GM12878 (cell line): Measurements from ENCODE around the gene DPM2. TPM values are rescaled to one million over a fixed set of nuclear protein-coding genes. Genes with fewer than 3 reads are reported as not detected.

ENCODE experiments used
- BACH1 ChIP-seq: fragments of 450-650 bp; IDR thresholded peaks from 2 replicates; pipeline ENCODE4 v1.6.1; 2017; ENCODE audit warnings: mild to moderate bottlenecking, borderline replicate concordance
- GABPA ChIP-seq: IDR thresholded peaks from 2 replicates; pipeline ENCODE4 v1.6.1; 2014; ENCODE audit warnings: antibody characterized with exemption, low read depth, mild to moderate bottlenecking, inconsistent platforms
- IKZF1 ChIP-seq: fragments of 450-650 bp; conservative IDR thresholded peaks from 2 replicates; pipeline ENCODE4 v1.6.1; 2017; ENCODE audit warnings: antibody characterized with exemption, mild to moderate bottlenecking
- MTA2 ChIP-seq: fragments of 450-650 bp; IDR thresholded peaks from 2 replicates; pipeline ENCODE4 v1.6.1; 2016; ENCODE audit warnings: low read depth, mild to moderate bottlenecking, moderate library complexity
- NRF1 ChIP-seq: conservative IDR thresholded peaks from 2 replicates; pipeline ENCODE4 v1.6.1; 2011; ENCODE audit warnings: mild to moderate bottlenecking, low read depth, low read length, improper control_type of control experiment
- PBX3 ChIP-seq: IDR thresholded peaks from 2 replicates; pipeline ENCODE4 v1.6.1; 2011; ENCODE audit warnings: mild to moderate bottlenecking, low read depth, low read length, moderate library complexity; ENCODE audit not compliant: insufficient replicate concordance
- PRDM15 ChIP-seq: fragments of 450-650 bp; formaldehyde crosslinking; IDR thresholded peaks from 2 replicates; pipeline ENCODE4 v1.4.0; 2020; ENCODE audit warnings: mild to moderate bottlenecking, moderate library complexity
- REST ChIP-seq: IDR thresholded peaks from 2 replicates; pipeline ENCODE4 v1.6.1; 2012; ENCODE audit warnings: mild to moderate bottlenecking, low read depth, low read length
- SMAD1 ChIP-seq: fragments of 450-650 bp; IDR thresholded peaks from 2 replicates; pipeline ENCODE4 v1.6.1; 2018; ENCODE audit warnings: mild to moderate bottlenecking, low read depth; ENCODE audit not compliant: partially characterized antibody
- TCF3 ChIP-seq: IDR thresholded peaks from 2 replicates; pipeline ENCODE4 v1.6.1; 2012; ENCODE audit warnings: low read depth, mild to moderate bottlenecking, low read length, borderline replicate concordance; ENCODE audit not compliant: insufficient read depth
- WRNIP1 ChIP-seq: IDR thresholded peaks from 2 replicates; pipeline ENCODE4 v1.6.1; 2011; ENCODE audit warnings: low read depth, low read length, improper control_type of control experiment, borderline replicate concordance
- ZNF207 ChIP-seq: fragments of 450-650 bp; IDR thresholded peaks from 2 replicates; pipeline ENCODE4 v1.6.1; 2014; ENCODE audit warnings: antibody characterized with exemption, mild to moderate bottlenecking, borderline replicate concordance
- ZNF687 ChIP-seq: fragments of 450-650 bp; IDR thresholded peaks from 2 replicates; pipeline ENCODE4 v1.6.1; 2017; ENCODE audit warnings: mild to moderate bottlenecking, moderate library complexity
- polyA plus RNA-seq, 11 experiments: library from polyadenylated mRNA; depleted of rRNA in 4 of 11; unstranded in 6 of 11; stranded (reverse) in 5 of 11; fragments of >200 nt; fragmentation: Nextera tagmentation in 4 of 11; fragmentation: Illumina TruSeq in 1 of 11; extraction: Ambion mirVana in 4 of 11; extraction: Trizol in 1 of 11; gene quantifications; 1 replicate in 1 of 11; 2 replicates in 10 of 11; pipeline versions ENCODE4 v1.2.1 to v1.2.3, GENCODE V29; 2011 to 2016; ENCODE audit warnings: inconsistent platforms in 2 of 11, missing spikeins in 2 of 11, low read depth in 1 of 11
- total RNA-seq, 4 experiments: library from RNA; depleted of rRNA in 3 of 4; stranded (reverse); fragments of >200 nt in 3 of 4; fragmentation: Illumina TruSeq in 1 of 4; extraction: Trizol in 1 of 4; gene quantifications; 2 replicates each; pipeline versions ENCODE4 v1.2.1 to v1.2.3, GENCODE V29; 2013 to 2021

The DPM2 gene
- total and polyA plus RNA-seq, 10 of the 15 experiments (the other 5 are each of a cell fraction or from before 2014, with no cell fraction given), result 22.7 to 77.9 (median 44.7) TPM

GRCh38 chr9:127898433-127899127 is 39.1 kb downstream of the DPM2 start (continued):
- TF ChIP-seq PRDM15 (CRISPR knock-in tag) (no peak), NRF1 (no peak), TCF3 (no peak), BACH1 (0 out of 2 replicates have a peak, but pooled peaks have one; percentile 36), MTA2 (no peak), ZNF687 (no peak), PBX3 (no peak), SMAD1 (no peak), IKZF1 (peak; percentile 87), REST (no peak), WRNIP1 (no peak), ZNF207 (no peak), GABPA (no peak)
